Progenitor cell of endocrine pancreas (in vitro differentiated cells): ENCODE results near the gene ACTR5. TPM values are rescaled to one million over a fixed set of nuclear protein-coding genes. Genes with fewer than 3 reads are reported as not detected.

Experiments
- DNase-seq: peaks from one replicate; pipeline ENCODE4 v3.0.0; 2021; ENCODE audit warnings: low spot score; ENCODE audit not compliant: unreplicated experiment
- H3K27ac Mint-ChIP-seq: 2 replicates; pipeline ENCODE4 v1.8.0; 2021; ENCODE audit warnings: mild to moderate bottlenecking, moderate library complexity, mixed read lengths
- H3K27me3 Mint-ChIP-seq: 2 replicates; pipeline ENCODE4 v1.8.0; 2021; ENCODE audit warnings: mixed read lengths
- H3K36me3 Mint-ChIP-seq: 2 replicates; pipeline ENCODE4 v1.8.0; 2022; ENCODE audit warnings: mixed read lengths; ENCODE audit not compliant: insufficient read depth
- H3K4me1 Mint-ChIP-seq: 2 replicates; pipeline ENCODE4 v1.8.0; 2021; ENCODE audit warnings: low read depth, mixed read lengths
- H3K4me3 Mint-ChIP-seq: 2 replicates; pipeline ENCODE4 v1.8.0; 2021; ENCODE audit warnings: low read depth, mild to moderate bottlenecking, moderate library complexity, mixed read lengths
- H3K9me3 Mint-ChIP-seq: 2 replicates; pipeline ENCODE4 v1.8.0; 2021; ENCODE audit warnings: low read depth, mixed read lengths
- CTCF ChIP-seq: fragments of 200-600 bp; sonication (generic); IDR thresholded peaks from one replicate; pipeline ENCODE4 v1.5.0; 2021; ENCODE audit warnings: antibody characterized with exemption, mild to moderate bottlenecking; ENCODE audit not compliant: unreplicated experiment
- total RNA-seq: library from RNA; stranded (reverse); gene quantifications from 2 replicates; pipeline ENCODE4 v1.2.1, GENCODE V29; 2021

The ACTR5 gene
- total RNA-seq, 1 donor from 2014 or later, result 9.8 TPM

- Mint-ChIP-seq H3K27ac (no peak overlapping the region), H3K27me3 (no peaks in the 10 kb centered on the region), H3K4me1 (no peaks in the 10 kb centered on the region), H3K9me3 (peaks cover 15% of the 10 kb centered on the region), H3K36me3 (peaks cover 40% of the 10 kb centered on the region), H3K4me3 (no peak overlapping the region)
- no peak for DNase-seq
- TF ChIP-seq CTCF, result no peak
Measured at GRCh38 chr20:38770970-38771369, 22.7 kb downstream of the ACTR5 start.

- TF ChIP-seq CTCF, result no peak
- no peaks in the 10 kb centered on the region for H3K4me1 Mint-ChIP-seq
- no peaks in the 10 kb centered on the region for H3K27me3 Mint-ChIP-seq
- peaks cover 41% of the 10 kb centered on the region for H3K36me3 Mint-ChIP-seq
- no peak for DNase-seq
- H3K27ac Mint-ChIP-seq, result no peak overlapping the region
- no peak overlapping the region for H3K4me3 Mint-ChIP-seq
- peaks cover 15% of the 10 kb centered on the region for H3K9me3 Mint-ChIP-seq
Measured at GRCh38 chr20:38771621-38772020, 23.4 kb downstream of the ACTR5 start.

GRCh38 chr20:38774167-38774566 lies 25.9 kb downstream of the ACTR5 start:
- Mint-ChIP-seq H3K4me3 (no peak overlapping the region), H3K27ac (no peak overlapping the region), H3K4me1 (no peaks in the 10 kb centered on the region), H3K9me3 (peaks cover 15% of the 10 kb centered on the region), H3K36me3 (peaks cover 38% of the 10 kb centered on the region), H3K27me3 (no peaks in the 10 kb centered on the region)
- no peak for TF ChIP-seq CTCF
- no peak for DNase-seq

GRCh38 chr20:38776363-38776762 lies 28.1 kb downstream of the ACTR5 start:
- no peak for DNase-seq
- Mint-ChIP-seq H3K4me1 (peaks cover 7% of the 10 kb centered on the region), H3K27me3 (no peaks in the 10 kb centered on the region), H3K36me3 (peaks cover 31% of the 10 kb centered on the region), H3K9me3 (peaks cover 15% of the 10 kb centered on the region), H3K27ac (no peak overlapping the region), H3K4me3 (no peak overlapping the region)
- TF ChIP-seq CTCF, result no peak

GRCh38 chr20:38779247-38780097 lies 31.2 kb downstream of the ACTR5 start:
- Mint-ChIP-seq H3K9me3 (peaks cover 2% of the 10 kb centered on the region), H3K27me3 (no peaks in the 10 kb centered on the region), H3K4me3 (no peak overlapping the region), H3K4me1 (peaks cover 7% of the 10 kb centered on the region), H3K36me3 (peaks cover 7% of the 10 kb centered on the region), H3K27ac (peak overlapping the region; percentile 65)
- TF ChIP-seq CTCF, result no peak
- no peak for DNase-seq
